Activated naive CD4-positive, alpha-beta T cell treated with anti-CD3 and anti-CD28 coated beads, Interleukin-2, amount 50 U/mL, for 24 hours (primary cell): ENCODE data around the gene COL8A1.

ENCODE experiments used
- H3K27ac Mint-ChIP-seq: one replicate; pipeline ENCODE4 v1.8.0; 2021; ENCODE audit warnings: mild to moderate bottlenecking, mixed read lengths
- H3K27me3 Mint-ChIP-seq: one replicate; pipeline ENCODE4 v1.8.0; 2021; ENCODE audit warnings: mixed read lengths
- H3K36me3 Mint-ChIP-seq: one replicate; pipeline ENCODE4 v1.8.0; 2021; ENCODE audit warnings: mixed read lengths
- H3K4me1 Mint-ChIP-seq: one replicate; pipeline ENCODE4 v1.8.0; 2021; ENCODE audit warnings: mixed read lengths
- H3K4me3 Mint-ChIP-seq: one replicate; pipeline ENCODE4 v1.8.0; 2021; ENCODE audit warnings: mild to moderate bottlenecking, mixed read lengths
- H3K9me3 Mint-ChIP-seq: one replicate; pipeline ENCODE4 v1.8.0; 2021; ENCODE audit warnings: mixed read lengths

COL8A1 gene

DNA sequence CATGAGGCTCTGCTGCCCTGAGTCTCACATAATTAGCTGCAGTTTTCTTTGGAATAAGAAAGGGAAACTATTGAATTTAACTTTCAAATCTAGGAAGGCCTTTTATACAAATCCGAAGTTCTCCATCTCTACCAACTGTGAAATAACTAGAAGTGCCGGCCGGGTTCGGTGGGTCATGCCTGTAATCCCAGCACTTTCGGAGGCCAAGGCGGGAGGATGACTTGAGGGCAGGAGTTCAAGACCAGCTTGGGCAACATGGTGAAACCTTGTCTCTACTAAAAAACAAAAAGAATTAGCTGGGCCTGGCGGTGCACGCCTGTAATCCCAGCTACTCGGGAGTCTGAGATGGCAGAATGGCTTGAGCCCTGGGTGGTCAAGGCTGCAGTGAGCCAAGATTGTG lies 43.6 kb downstream of the COL8A1 start:
- Mint-ChIP-seq H3K36me3 (no peaks in the 10 kb centered on the region), H3K9me3 (no peaks in the 10 kb centered on the region), H3K4me3 (no peak overlapping the region), H3K27ac (no peak overlapping the region), H3K27me3 (peaks cover 5% of the 10 kb centered on the region), H3K4me1 (no peaks in the 10 kb centered on the region)

DNA sequence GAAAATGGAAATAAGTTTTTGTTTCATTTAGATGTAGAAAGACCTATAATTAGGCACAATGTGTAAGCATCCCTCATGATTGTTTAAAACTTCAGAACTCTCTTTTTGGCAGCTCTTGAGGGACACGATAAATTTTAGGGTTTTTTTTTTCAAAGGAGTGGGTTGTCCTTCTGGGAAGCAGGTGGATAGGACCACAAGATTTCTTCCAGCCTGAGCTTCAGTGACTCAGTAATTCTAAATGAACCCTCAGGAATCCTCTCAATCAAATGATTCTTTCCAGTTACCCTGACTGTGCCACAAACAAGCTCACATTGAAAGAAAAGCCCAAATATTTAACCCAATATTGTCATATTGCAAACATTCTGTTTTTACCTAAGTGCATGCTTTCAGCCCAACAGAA lies 45.1 kb downstream of the COL8A1 start:
- H3K4me3 Mint-ChIP-seq, result no peak overlapping the region

DNA sequence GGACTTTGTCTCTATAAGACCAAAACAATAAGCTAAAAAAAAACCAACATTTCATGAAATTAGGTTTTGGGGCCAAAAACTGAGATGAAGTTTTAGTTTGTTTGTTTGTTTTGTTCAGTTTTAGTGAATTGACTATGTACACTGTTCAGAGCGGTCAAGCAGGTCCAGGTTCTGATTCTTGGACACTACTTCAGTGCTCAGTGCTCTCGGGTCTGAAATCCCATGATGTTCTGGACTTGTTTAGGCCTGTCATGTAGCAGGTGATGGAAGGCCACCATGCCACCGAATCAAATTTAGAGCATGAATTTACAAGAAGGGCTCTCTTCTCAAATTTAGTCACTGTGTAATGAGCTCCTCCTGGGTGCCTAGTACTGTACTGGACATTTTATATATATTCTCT lies 45.5 kb downstream of the COL8A1 start:
- Mint-ChIP-seq H3K27ac (no peak overlapping the region), H3K36me3 (no peaks in the 10 kb centered on the region), H3K4me3 (no peak overlapping the region), H3K9me3 (no peaks in the 10 kb centered on the region), H3K4me1 (no peaks in the 10 kb centered on the region), H3K27me3 (peaks cover 6% of the 10 kb centered on the region)

More for the DNA sequence above, 45.1 kb downstream of the COL8A1 start:
- Mint-ChIP-seq H3K9me3 (no peaks in the 10 kb centered on the region), H3K36me3 (no peaks in the 10 kb centered on the region), H3K27ac (no peak overlapping the region), H3K4me1 (no peaks in the 10 kb centered on the region), H3K27me3 (peaks cover 7% of the 10 kb centered on the region)

DNA sequence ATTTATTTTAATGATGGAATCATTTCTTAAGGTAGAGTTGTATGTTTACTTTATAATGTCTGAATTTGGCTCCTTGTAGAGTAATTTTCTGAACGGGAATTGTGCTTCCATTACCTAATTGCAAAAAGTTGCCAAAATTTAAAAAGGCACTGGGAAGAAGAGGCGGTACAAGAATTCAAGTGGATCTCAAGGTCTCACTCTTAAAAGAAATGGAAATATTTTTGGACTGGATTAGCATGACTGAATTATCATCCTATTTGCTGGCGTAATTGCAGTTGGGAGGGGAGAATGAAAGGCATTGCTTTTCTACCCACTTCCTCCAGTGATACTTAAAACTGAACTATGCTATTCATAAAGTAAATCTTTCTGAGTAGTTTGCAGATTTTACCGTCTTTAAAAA lies 46.2 kb downstream of the COL8A1 start:
- Mint-ChIP-seq H3K27me3 (peaks cover 6% of the 10 kb centered on the region), H3K36me3 (no peaks in the 10 kb centered on the region), H3K4me1 (no peaks in the 10 kb centered on the region), H3K4me3 (no peak overlapping the region), H3K27ac (no peak overlapping the region), H3K9me3 (no peaks in the 10 kb centered on the region)

DNA sequence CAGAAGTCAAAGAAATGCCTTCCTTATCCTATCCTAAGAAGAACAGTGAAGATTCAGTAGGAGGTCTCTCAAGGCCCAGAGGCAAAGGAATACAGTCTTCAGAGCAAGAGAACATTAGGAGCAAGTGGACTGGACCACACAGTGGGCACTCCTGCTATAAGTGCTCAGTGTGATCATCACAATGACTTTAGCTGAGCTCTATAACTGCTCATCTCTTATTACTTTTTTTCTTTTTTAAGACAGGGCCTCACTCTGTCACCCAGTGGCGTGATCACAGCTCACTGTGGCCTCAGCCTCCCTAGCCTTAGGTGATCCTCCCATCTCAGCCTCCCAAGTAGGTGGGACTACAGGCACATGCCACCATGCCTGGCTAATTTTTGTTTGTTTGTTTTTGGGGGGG lies 48.1 kb downstream of the COL8A1 start:
- no peaks in the 10 kb centered on the region for H3K9me3 Mint-ChIP-seq
- H3K36me3 Mint-ChIP-seq, result no peaks in the 10 kb centered on the region
- no peak overlapping the region for H3K27ac Mint-ChIP-seq
- no peaks in the 10 kb centered on the region for H3K4me1 Mint-ChIP-seq
- no peak overlapping the region for H3K4me3 Mint-ChIP-seq
- H3K27me3 Mint-ChIP-seq, result peaks cover 6% of the 10 kb centered on the region

DNA sequence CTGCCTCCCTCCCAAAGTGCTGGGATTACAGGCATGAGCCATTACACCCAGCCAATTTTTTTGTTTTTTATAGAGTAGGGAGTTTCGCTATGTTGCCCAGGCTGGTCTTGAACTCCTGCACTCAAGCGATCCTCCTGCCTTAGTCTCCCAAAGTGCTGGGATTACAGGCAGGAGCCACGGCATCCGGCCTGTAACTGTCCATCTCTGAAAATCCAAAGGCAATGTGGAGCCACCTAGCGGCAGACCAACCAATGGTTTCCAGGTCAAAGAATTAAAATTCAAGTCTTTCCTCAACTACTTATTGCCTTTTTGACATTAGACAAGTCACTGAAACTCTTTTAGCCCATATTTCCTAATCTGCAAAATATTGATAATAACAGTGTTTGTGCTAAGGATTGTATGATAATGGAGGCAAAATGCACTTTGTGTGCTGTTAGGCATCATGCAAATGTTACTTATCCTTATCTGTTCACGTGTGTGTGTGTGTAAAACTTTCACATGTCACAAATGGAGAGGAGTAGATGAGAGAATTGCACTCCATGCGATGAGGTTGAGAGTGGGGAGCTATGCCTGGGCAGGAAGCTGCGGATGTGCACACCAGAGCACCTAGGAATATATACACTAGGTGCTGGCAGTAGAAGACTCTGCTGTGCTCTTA lies 48.7 kb downstream of the COL8A1 start:
- no peaks in the 10 kb centered on the region for H3K36me3 Mint-ChIP-seq
- H3K4me1 Mint-ChIP-seq, result no peaks in the 10 kb centered on the region
- H3K27me3 Mint-ChIP-seq, result peaks cover 6% of the 10 kb centered on the region
- H3K4me3 Mint-ChIP-seq, result no peak overlapping the region
- H3K9me3 Mint-ChIP-seq, result no peaks in the 10 kb centered on the region
- no peak overlapping the region for H3K27ac Mint-ChIP-seq

DNA sequence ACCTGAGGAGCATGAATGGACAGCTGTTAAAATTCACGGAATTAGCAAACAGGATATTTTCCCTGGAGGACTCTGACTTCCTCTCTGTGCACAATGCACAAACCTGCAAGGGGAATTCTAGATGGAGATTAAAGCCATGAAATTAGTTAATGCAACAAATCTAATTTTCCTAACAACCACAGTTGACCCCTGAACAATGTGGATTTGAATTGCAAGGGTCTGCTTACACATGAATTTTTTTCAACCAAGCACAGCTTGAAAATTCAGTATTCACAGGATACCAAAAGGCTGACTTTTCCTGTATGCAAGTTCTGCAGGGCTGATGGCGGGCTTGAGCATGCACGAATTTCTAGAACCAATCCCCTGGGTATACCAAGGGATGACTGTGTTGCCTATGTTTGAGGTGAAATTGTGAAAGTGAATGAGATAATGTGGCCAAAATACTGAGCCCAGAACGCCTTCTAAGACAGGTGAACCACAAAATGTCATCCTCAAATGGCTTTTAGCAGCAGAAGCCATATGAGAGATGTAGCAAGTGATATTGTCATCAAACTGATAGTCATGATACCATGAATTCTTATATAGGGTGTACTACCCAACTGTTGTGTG lies 52.5 kb downstream of the COL8A1 start:
- no peaks in the 10 kb centered on the region for H3K36me3 Mint-ChIP-seq
- H3K27ac Mint-ChIP-seq, result no peak overlapping the region
- peaks cover 5% of the 10 kb centered on the region for H3K27me3 Mint-ChIP-seq

DNA sequence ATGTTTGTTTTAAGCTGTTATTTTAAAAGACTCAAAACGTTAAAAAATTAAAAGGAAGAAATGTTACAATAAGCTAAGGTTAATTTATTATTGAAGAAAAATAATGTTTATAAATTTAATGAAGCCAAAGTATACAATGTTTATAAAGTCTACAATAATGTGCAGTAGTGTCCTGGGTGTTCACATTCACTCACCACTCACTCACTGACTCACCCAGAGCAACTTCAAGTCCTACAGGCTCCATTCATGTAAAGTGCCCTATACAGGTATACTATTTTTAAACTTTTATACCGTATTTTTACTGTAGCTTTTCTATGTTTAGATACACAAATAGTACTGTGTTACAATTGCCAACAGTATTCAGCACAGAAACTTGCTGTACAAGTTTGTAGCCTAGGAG lies 55.2 kb downstream of the COL8A1 start:
- no peak overlapping the region for H3K4me3 Mint-ChIP-seq
- H3K27me3 Mint-ChIP-seq, result no peaks in the 10 kb centered on the region
- no peaks in the 10 kb centered on the region for H3K9me3 Mint-ChIP-seq
- H3K4me1 Mint-ChIP-seq, result no peaks in the 10 kb centered on the region
- H3K27ac Mint-ChIP-seq, result no peak overlapping the region
- H3K36me3 Mint-ChIP-seq, result no peaks in the 10 kb centered on the region

More for the DNA sequence above, 52.5 kb downstream of the COL8A1 start:
- Mint-ChIP-seq H3K4me3 (no peak overlapping the region), H3K4me1 (no peaks in the 10 kb centered on the region), H3K9me3 (no peaks in the 10 kb centered on the region)

DNA sequence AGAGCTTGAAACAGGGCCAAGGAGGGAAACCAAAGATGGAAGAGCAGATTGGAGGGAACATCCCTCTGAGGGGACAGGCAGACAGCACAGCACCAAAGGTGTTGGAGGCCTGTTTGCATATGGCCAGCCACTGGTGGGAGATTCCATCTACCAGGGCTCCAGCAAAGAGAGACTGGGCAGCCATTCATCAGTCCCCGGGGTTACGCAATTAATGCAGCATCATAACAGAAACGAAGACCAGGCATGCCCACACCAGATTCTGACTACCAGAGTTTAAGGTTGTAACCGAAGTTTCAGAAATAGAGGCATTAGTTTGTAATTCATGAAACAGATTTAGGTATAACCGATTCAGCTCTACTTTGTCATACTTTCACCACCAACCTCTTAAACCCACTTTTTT lies 58.1 kb downstream of the COL8A1 start:
- no peaks in the 10 kb centered on the region for H3K4me1 Mint-ChIP-seq
- no peaks in the 10 kb centered on the region for H3K27me3 Mint-ChIP-seq
- H3K27ac Mint-ChIP-seq, result no peak overlapping the region
- H3K4me3 Mint-ChIP-seq, result no peak overlapping the region
- H3K36me3 Mint-ChIP-seq, result no peaks in the 10 kb centered on the region
- H3K9me3 Mint-ChIP-seq, result no peaks in the 10 kb centered on the region

DNA sequence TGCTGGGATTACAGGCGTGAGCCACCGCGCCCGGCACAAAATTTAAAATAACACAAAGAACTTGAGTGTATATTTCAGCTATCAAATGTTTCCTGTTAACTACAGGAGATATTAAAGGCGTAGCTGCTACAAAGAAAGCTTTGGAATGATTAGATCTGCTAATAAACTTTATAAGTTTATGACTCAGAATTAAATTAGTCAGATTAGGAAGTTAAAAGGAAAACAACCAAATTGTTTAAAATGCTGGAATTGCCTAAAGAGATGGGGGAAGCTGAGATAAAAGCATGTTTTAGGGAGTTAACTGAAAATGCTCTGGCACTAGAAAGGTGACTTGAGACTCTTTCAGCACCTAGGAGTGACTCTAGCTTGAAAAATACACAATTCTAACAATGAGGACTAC lies 58.9 kb downstream of the COL8A1 start:
- no peak overlapping the region for H3K27ac Mint-ChIP-seq
- H3K9me3 Mint-ChIP-seq, result no peaks in the 10 kb centered on the region
- H3K4me3 Mint-ChIP-seq, result no peak overlapping the region
- peaks cover 2% of the 10 kb centered on the region for H3K27me3 Mint-ChIP-seq
- no peaks in the 10 kb centered on the region for H3K4me1 Mint-ChIP-seq
- H3K36me3 Mint-ChIP-seq, result no peaks in the 10 kb centered on the region

DNA sequence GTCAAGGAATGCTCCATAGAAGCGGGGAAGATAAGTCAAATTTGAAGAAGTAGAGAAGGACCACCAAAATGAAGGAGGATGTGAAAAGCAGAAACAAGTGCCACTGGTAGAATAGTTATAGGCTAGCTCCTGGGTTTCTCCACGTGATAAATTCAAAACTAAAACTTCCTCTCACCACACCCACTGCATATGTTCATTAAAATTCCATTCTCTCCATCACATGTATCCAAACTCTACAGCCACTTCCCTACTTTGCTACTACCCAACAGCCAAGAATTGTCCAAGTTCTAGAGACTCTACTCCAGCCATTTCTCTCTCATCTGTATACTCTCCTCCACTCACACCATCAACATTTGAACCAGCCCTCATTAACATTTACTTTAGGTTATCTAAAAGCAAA lies 60.5 kb downstream of the COL8A1 start:
- H3K4me3 Mint-ChIP-seq, result no peak overlapping the region
- peaks cover 2% of the 10 kb centered on the region for H3K27me3 Mint-ChIP-seq

DNA sequence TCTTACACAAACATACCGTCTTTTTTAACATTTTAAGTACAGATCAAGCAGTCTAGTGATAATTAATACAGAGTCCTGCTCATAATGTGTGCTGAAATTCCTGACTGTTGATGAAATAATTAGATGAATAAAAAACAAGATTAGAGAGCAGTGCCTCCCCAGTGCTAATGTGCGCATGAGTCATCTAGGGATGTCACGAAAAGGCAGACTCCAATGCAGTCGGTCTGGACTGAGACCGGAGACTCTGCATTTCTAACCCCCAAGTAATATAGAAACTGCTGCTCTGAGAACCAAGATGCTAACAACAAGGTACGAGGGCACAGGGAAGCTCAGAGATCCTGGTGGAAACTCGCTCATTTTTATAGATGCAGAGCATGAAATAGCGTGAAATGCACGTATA lies 61.4 kb downstream of the COL8A1 start:
- H3K4me3 Mint-ChIP-seq, result no peak overlapping the region
- no peaks in the 10 kb centered on the region for H3K36me3 Mint-ChIP-seq
- H3K4me1 Mint-ChIP-seq, result no peaks in the 10 kb centered on the region
- H3K9me3 Mint-ChIP-seq, result no peaks in the 10 kb centered on the region
- peaks cover 2% of the 10 kb centered on the region for H3K27me3 Mint-ChIP-seq
- no peak overlapping the region for H3K27ac Mint-ChIP-seq

More for the DNA sequence above, 60.5 kb downstream of the COL8A1 start:
- Mint-ChIP-seq H3K36me3 (no peaks in the 10 kb centered on the region), H3K9me3 (no peaks in the 10 kb centered on the region), H3K4me1 (no peaks in the 10 kb centered on the region), H3K27ac (no peak overlapping the region)

DNA sequence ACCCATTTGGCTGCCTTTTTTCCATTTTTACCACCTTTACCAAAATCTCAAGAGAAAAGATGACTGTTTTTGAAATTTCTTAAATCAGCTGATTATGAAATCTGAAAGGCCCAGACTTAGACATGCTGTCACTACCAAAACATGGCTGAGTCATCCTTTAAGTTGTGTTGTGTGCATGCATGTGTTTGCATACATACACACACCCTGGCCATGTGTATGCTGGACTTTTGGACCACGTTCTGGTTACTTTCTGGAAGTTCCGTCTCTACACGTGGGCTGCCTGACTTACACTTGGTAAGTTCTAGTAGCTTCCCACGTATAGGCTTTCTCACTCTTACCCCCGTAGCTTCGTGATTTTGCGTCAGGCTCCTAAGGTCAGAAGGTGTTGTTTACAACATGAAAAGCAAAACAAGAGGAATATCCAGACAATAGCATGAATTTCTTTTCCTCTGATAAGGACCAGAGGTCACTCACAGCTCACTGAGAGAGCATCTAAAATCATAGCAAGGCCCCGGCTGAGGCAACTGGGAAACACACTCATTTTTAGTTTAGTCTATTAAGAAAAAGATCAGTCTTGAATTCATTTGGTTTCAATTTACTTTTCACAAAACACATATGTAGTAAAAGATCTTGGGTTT lies 62.4 kb downstream of the COL8A1 start:
- Mint-ChIP-seq H3K27me3 (peaks cover 2% of the 10 kb centered on the region), H3K36me3 (no peaks in the 10 kb centered on the region), H3K4me1 (no peaks in the 10 kb centered on the region), H3K27ac (no peak overlapping the region), H3K9me3 (no peaks in the 10 kb centered on the region), H3K4me3 (no peak overlapping the region)

DNA sequence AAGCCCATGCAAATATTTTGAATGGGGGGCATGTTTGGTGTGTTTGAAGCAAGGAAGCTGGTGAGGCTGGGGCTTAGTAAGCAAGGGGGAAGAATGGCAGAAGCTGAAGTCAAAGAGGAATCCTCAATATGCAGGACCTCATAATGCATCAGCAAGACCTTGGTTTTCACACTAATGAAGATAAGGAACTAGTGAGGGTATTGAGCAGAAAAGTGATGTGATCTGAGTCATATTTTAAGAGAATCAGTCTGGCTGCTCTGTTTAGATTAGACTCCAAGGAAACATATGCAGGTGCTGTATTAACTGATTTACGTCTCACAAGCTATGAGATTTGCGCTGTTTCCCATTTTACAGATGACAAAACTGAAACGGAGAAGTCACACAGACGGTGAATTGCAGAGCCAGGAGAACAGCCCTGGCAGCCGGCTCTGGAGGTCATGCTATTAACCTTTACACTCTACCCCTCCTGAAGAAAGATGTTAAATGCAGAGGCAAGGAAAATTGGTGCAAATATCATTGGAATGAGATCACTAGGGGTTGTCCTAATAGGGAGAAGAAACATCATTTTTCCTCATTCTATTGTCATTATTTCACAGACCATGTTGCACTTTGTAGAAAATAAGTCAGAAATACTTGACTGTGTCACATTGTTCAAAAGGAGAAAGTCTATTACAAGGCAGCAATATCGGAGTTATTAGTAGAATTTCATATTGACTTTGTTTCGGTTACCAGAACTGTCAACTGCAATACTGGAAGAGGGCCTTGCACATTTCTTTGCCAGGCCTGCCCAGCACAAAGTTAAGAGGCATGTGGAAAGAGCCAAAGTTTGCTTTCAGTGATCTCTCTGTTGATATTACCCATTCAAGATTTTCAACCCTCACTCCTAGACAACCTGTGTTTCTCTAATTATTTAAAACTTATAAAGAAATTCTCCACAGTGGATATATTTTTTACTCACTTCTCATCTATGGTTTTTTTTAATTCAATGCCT lies 64.9 kb downstream of the COL8A1 start:
- Mint-ChIP-seq H3K9me3 (no peaks in the 10 kb centered on the region), H3K27ac (no peak overlapping the region), H3K27me3 (peaks cover 2% of the 10 kb centered on the region), H3K4me3 (no peak overlapping the region), H3K4me1 (no peaks in the 10 kb centered on the region), H3K36me3 (no peaks in the 10 kb centered on the region)

DNA sequence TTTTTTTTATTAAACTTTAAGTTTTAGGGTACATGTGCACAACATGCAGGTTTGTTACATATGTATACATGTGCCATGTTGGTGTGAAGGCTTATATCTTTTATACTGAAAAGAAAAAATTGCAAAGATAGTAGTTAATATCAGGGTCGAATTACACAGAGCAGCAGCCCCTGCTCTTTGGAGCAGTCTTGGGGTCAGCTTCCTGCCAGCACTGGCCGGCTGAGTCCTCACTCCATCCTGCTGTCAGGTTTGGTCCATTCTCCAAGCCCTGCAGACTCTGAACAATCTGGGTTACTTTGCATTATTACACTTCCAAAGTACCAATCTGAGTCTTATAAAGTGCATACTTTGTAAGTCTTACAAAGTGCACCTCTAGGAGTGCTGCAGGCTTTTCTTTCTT lies 66.0 kb downstream of the COL8A1 start:
- no peaks in the 10 kb centered on the region for H3K9me3 Mint-ChIP-seq
- no peaks in the 10 kb centered on the region for H3K4me1 Mint-ChIP-seq
- no peak overlapping the region for H3K27ac Mint-ChIP-seq
- H3K36me3 Mint-ChIP-seq, result no peaks in the 10 kb centered on the region
- H3K27me3 Mint-ChIP-seq, result peaks cover 2% of the 10 kb centered on the region
- no peak overlapping the region for H3K4me3 Mint-ChIP-seq
